IPS-NIHi7 (cell line): ENCODE data around the gene TDRD9.

ENCODE experiments used
- DNase-seq: peaks from one replicate; pipeline ENCODE4 v3.0.0; 2012; ENCODE audit warnings: mixed read lengths; ENCODE audit errors: extremely low spot score

TDRD9 gene

DNA sequence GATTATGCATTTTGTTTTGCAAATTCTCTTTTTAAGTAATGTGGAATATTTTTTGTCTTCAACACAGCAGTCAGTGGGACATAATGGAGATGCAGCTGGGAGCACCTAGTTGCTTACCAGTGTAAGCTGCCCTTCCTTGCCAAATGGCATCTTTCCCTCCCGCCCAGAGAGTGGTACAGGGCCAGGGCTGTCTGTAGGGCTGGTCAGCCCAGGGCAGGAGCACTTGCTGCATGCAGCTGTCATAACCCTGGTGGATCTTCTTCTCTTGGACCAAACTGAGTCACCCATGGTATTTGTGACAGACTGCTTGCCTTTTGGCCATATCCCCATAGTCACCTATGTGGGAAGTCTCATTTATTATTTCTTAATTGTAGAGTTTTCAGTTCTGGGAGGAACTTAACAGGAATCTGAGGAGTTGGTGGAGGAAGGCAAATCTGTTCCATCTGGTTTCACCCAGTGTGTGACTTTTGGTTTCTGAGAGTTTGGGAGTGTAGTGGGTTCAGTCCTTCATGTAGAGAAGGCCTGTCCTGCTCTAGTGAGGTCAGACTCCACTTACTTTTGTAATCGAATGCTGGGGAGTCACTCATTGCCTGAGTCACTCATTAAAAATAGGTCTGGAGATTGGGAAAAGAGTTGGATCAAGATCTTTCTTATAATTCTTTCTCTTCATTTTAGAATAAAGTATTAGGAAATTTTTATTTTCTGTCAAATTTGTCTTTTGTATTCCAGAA is 95.2 kb downstream of the TDRD9 start:
- DNase-seq = no peak

DNA sequence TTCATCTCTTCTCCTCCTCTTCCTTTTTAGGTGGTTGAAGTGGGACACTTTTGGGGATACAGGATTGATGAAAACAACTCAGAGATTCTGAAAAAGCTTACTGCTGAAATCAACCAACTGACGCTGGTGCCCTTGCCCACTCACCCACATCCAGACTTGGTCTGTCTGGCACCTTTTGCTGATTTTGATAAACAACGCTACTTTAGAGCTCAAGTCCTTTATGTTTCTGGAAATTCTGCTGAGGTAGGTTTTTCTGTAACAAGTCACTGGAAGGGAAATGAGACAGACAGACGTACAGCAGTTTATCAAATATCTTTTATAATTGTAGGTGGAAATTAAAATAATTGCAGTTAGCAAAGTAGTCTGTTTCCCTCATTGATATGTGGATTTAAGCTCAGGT is 97.3 kb downstream of the TDRD9 start:
- DNase-seq = no peak

GRCh38 chr14:104026024-104026423 is 97.8 kb downstream of the TDRD9 start:
- DNase-seq = no peak

DNA sequence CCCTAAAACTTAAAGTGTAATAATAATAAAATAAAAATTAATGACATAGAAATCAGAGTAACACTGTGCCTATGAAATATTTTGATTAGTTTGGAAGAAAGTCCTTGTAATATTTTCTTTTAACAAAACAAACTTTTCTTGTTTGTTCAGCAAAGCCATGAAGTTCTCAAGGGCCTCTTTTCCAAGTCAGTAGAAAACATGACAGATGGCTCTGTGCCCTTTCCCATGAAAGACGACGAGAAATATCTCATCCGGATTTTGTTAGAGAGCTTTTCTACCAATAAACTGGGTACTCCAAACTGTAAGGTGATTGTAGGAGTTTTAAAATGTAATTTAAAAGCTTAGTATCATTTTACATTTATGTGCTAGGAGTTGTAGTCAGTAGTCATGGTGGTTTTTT is 102.7 kb downstream of the TDRD9 start:
- DNase-seq = no peak

DNA sequence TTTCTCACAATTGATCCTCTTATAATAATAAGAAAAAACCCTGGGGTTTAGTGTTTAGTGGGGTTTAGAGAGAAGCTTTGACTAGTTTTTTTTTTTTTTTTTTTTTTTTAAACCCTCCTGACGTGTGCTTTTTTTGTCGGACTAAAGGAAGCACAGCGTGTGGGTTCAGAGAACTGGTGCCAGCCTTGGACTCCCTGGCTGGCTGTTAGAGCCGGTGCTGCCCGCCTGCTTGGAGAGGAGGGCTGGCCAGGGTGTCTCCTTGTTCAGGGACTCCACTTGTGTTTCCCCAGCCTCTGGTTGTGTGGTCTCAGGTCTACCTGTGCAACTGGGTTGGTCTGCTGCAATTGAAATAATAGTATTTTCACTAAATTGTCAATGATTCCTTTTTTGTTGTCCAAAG is 103.1 kb downstream of the TDRD9 start:
- no peak for DNase-seq

DNA sequence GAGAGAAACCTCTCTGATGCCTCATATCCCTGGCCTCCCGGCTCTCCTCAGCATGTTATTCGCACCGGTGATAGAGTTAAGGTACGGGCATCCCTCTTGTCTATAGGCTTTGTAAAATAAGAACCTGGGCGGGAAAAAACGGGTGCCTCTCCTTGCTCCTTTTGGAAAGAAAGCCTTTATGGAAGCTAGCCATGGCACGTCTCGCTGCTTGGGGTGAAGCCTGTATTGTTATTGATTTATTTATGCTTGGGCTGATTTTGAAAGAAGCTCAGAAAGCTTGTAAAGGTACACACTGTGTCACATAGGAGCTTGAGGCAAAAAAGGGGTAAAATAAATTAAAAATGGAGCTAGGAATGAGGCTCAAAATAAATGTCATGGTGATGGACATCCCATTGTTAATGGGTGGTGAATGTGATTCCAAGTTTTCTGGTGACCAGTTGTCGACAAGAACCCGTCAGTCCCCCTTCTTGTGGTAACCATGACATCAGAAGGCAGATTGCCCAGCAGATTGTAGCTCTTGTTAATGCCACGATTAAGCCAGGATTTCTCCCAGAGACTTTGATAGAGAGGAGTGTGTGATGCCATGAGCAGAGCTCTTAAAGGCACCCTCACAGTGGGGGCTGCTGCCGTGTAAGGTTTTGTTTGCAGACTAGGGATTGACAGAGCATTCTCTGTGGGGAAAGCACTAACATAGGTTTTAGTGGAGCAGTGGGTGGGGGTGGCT is 106.9 kb downstream of the TDRD9 start:
- no peak for DNase-seq

GRCh38 chr14:104036212-104036611 is 108.0 kb downstream of the TDRD9 start:
- no peak for DNase-seq

GRCh38 chr14:104037074-104037473 is 108.8 kb downstream of the TDRD9 start:
- no peak for DNase-seq

- no peak for DNase-seq
Measured at GRCh38 chr14:104037903-104038302, 109.6 kb downstream of the TDRD9 start.

GRCh38 chr14:104039214-104039613 is 111.0 kb downstream of the TDRD9 start:
- DNase-seq = no peak

DNA sequence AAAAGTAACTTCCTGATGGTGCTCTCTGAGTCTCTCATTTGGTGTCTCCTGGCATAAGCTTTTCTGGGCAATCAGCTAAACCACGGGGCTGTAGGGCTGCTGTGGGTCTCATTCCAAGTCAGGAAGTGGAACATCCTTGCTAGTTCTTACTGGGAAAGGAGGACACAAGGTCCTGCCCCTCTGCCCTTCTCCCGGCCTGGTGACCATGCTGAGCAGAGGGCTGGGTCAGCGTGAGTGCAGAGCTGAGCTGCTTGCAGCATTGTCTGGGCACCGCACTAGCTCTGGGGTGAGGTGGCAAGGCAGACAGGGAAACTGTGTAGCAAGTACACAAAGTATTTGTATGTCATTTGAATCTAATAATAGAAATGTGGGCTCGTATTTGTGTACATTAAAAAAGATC is 112.3 kb downstream of the TDRD9 start:
- peak; percentile 43 for DNase-seq

DNA sequence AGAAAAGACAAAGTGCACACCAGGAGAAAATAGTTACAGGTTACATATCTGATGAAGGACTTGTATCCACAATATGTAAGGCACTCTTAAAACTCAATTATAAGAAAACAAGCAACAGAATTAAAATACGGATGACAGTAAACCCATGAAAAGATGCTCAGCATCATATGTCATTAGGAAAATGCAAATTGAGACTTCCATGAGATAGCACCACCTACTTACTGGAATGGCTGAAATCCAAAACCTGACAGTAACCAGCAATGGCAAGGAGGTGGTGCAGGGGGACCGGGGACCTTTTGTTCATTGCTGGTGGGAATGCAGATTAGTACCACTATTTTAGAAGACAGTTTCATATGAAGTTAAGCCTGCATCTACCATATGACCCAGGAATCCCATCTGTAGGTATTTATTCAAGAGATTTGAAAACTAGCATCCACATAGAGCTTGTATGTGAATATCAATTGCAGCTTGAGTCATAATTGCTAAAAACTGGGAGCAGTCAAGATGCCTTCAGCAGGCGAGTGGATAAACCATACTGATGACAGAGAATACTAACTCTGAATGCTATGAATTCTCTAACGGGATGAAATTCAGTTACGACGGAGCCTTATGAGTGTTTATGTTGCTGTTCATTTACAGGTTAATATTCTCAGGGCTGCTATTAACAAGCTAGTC is 113.3 kb downstream of the TDRD9 start:
- DNase-seq = no peak

GRCh38 chr14:104044016-104044415 is 115.8 kb downstream of the TDRD9 start:
- no peak for DNase-seq

GRCh38 chr14:104047761-104048160 is 119.5 kb downstream of the TDRD9 start:
- DNase-seq = no peak

DNA sequence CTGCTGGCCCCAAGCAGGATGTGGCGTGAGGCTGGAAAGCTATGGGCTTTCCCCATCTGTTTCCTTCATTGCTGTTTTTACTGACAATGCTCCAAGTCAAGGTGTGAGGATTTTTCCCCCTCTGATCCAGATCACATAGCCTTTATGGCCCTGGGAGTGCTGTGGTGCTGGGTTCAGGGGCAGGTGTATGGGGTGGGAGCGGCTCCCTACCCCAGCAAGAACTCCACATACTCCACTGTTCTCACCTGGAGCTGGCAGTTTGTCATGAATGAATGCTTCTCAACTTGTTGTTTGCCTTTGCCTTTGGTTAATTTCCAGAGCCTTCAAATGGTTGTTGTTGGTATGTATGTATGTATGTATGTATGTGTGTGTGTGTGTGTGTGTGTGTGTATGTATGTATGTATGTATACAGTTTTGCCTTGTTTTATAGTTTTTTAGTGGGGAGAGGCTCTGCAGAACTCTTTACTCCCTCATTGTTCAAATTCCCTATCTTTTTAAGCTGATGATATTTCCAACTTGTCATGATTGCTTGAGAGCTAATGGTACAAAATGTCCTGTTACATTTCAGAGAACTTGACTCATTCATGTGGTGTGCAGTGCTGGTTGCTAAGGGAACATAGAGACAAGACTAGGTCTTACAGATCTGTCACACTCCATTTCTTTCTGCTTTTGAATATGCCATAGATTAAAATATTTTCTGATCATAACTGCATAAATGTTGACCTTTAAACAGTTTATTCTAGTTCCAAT is 120.7 kb downstream of the TDRD9 start:
- no peak for DNase-seq

- DNase-seq = no peak
Measured at GRCh38 chr14:104049576-104050240, 121.5 kb downstream of the TDRD9 start.

DNA sequence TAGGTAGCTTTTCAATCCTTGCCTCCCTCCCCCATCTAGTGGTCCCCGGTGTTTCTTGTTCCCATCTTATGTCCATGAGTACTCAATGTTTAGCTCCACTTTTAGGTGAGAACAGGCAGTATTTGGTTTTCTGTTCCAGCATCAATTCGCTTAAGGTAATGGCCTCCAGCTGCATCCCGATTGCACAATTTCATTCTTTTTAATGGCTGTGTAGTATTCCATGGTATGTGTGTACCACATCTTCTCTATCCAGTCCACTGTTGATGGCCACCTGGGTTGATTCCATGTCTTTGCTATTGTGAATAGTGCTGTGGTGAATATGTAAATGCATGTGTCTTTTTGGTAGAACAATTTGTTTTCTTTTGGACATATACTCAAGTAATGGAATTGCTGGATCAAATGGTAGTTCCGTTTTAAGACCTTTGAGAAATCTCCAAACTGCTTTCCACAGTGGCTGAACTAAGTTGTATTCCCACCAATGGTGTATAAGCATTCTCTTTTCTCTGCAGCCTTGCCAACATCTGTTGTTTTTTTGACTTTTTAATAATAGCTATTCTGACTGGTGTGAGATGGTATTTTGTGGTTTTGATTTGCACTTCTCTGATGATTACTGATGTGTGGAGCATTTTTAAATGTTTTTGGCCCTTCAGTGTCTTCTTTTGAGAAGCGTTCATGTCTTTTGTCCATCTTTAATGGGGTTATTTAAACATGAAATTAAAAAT is 123.0 kb downstream of the TDRD9 start:
- DNase-seq = no peak

- DNase-seq = no peak
Measured at GRCh38 chr14:104054222-104054905, 126.1 kb downstream of the TDRD9 start.

GRCh38 chr14:104062281-104062680 is 134.0 kb downstream of the TDRD9 start:
- no peak for DNase-seq

- no peak for DNase-seq
Measured at GRCh38 chr14:104064003-104064402, 135.7 kb downstream of the TDRD9 start.
